Measurements from ENCODE around the gene CTNNA1. TPM values are rescaled to one million over a fixed set of nuclear protein-coding genes. Genes with fewer than 3 reads are reported as not detected.
"Not testable (repeated sequence)": the region's sequence is repeated elsewhere in the genome, so short reads cannot be mapped to it uniquely, and the experiment has no call there.

The CTNNA1 gene
- total RNA-seq, 1 experiment from 2014 or later: 392 TPM

DNA sequence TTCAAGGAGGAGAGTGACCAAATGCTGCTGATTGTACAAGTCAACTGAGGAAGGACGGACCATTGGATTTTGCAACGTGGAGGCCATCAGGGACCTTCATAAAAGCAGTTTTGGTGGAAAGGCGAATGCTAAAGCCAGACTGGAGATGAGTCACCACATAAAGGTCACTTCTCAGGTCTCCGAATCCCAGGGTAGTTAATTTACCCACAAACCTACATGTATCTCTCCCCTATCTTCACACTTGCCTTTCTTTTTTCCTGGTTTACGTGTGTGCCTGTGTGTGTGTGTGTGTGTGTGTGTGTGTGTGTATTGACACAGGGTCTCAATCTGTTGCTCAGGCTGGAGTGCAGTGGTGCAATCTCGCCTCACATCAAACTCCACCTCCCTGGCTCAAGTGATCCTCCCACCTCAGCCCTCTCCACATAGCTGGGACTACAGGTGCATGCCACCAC lies 4.6 kb upstream of the CTNNA1 start:
- Histone ChIP-seq H3K4me3 (ENCODE audit: low read depth, low read length) (no peak overlapping the region), H3K9me3 (no peaks in the 10 kb centered on the region), H3K4me1 (no peaks in the 10 kb centered on the region), H3K36me3 (ENCODE audit: control insufficient read depth, insufficient read depth, low read length) (no peaks in the 10 kb centered on the region), H3K27me3 (replicated peaks; ENCODE audit: control insufficient read depth, insufficient read depth, low read length) (no peaks in the 10 kb centered on the region)
- POLR2A ChIA-PET: interaction anchor here (0.6 kb wide), 1 partner anchor 157 kb away, joined by 3 read pairs; no protein-coding TSS in a partner anchor
- no peak overlapping the region for H3K27ac Mint-ChIP-seq (ENCODE audit: unreplicated experiment)
- TF ChIP-seq, protein P1, sequence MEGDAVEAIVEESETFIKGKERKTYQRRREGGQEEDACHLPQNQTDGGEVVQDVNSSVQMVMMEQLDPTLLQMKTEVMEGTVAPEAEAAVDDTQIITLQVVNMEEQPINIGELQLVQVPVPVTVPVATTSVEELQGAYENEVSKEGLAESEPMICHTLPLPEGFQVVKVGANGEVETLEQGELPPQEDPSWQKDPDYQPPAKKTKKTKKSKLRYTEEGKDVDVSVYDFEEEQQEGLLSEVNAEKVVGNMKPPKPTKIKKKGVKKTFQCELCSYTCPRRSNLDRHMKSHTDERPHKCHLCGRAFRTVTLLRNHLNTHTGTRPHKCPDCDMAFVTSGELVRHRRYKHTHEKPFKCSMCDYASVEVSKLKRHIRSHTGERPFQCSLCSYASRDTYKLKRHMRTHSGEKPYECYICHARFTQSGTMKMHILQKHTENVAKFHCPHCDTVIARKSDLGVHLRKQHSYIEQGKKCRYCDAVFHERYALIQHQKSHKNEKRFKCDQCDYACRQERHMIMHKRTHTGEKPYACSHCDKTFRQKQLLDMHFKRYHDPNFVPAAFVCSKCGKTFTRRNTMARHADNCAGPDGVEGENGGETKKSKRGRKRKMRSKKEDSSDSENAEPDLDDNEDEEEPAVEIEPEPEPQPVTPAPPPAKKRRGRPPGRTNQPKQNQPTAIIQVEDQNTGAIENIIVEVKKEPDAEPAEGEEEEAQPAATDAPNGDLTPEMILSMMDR (IDR thresholded peaks at IDR 0.05; ENCODE audit: insufficient read depth in 1 of 2, low read depth in 1 of 2, low read length in 1 of 2, severe bottlenecking in 1 of 2, unreplicated experiment in 1 of 2): no peak
- intact Hi-C loops (cut with micrococcal nuclease; ENCODE audit: unreplicated experiment): no loop called here
- H3K4me3 Mint-ChIP-seq (ENCODE audit: unreplicated experiment): no peak overlapping the region
- CTCF ChIA-PET: no interaction called here
- DNase-seq: no peak
- H3K36me3 Mint-ChIP-seq (ENCODE audit: insufficient read depth, unreplicated experiment): peaks cover 9% of the 10 kb centered on the region
- no TSS peak for BruUV-seq (replicated peaks)
- H3K27me3 Mint-ChIP-seq (ENCODE audit: insufficient read depth, unreplicated experiment): no peaks in the 10 kb centered on the region
- H3K4me1 Mint-ChIP-seq (ENCODE audit: low read depth, unreplicated experiment): peaks cover 19% of the 10 kb centered on the region
- H3K9me3 Mint-ChIP-seq (ENCODE audit: unreplicated experiment): no peaks in the 10 kb centered on the region

DNA sequence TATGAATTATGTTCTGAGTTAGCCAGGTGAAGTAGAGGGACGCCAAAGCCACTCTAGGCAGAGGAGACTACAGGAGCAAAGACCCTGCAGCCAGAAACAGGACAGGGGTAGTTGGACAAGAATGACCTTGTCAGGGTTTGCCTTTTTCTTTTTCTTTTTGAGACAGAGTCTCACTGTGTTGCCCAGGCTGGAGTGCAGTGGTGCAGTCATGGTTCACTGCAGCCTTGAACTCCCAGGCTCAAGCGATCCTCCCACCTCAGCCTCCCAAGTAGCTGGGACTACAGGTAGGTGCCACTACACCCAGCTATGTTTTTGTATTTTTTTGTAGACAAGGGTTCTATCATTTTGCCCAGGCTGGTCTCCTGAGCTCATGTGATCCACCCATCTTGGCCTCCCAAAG lies 1.9 kb upstream of the CTNNA1 start:
- H3K4me3 ChIP-seq (ENCODE audit: low read depth, low read length); DNase-seq; H3K36me3 ChIP-seq (ENCODE audit: control insufficient read depth, insufficient read depth, low read length); H3K27me3 Mint-ChIP-seq (ENCODE audit: insufficient read depth, unreplicated experiment); BruUV-seq (replicated peaks); H3K9me3 ChIP-seq; H3K27me3 ChIP-seq (replicated peaks; ENCODE audit: control insufficient read depth, insufficient read depth, low read length); H3K9me3 Mint-ChIP-seq (ENCODE audit: unreplicated experiment): not testable (repeated sequence)
- Mint-ChIP-seq H3K27ac (ENCODE audit: unreplicated experiment) (peak overlapping the region; percentile 97), H3K4me1 (ENCODE audit: low read depth, unreplicated experiment) (peaks cover 37% of the 10 kb centered on the region), H3K4me3 (ENCODE audit: unreplicated experiment) (peak overlapping the region; percentile 93), H3K36me3 (ENCODE audit: insufficient read depth, unreplicated experiment) (peaks cover 34% of the 10 kb centered on the region)
- CTCF ChIA-PET: interaction anchor here (0.6 kb wide), 1 partner anchor 12 kb away, joined by 5 read pairs; no protein-coding TSS in a partner anchor
- peaks cover 15% of the 10 kb centered on the region for H3K4me1 ChIP-seq
- POLR2A ChIA-PET: interaction anchor here (0.6 kb wide), 1 partner anchor 471 kb away, joined by 7 read pairs; no protein-coding TSS in a partner anchor
- intact Hi-C loops (cut with micrococcal nuclease; ENCODE audit: unreplicated experiment): loop anchor here (5.0 to 10.0 kb wide), 2 partner anchors 99 to 177 kb away; partner anchors contain the start of gene HSPA9

DNA sequence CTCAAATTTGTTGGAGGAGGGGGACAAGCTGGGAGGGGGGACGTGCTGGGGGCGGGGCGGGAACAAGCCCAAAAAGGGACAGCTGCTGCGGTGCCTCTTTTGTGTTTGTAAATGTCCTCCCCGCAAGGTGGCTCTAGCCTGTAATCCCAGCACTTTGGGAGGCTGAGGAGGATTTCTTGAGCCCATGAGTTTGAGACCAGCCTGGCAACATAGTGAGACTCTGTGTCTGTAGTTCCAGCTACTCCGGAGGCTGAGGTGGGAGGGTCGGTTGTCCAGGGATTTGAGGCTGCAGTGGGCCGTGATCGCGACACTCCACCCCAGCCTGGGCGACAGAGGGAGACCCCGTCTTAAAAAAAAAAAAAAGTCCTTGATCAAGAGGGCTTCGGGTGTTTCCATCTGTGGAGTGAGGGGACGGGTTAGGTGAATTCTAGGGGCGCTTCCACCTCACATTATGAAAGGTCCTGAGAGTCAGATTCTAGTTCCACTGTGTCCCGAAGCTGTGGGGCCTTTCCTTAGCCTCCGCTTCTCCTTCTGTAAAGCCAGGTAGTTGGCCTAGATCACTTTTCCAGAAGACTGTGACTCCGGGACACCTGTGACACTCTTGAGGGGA lies 779 bp upstream of the CTNNA1 start:
- Mint-ChIP-seq H3K9me3 (ENCODE audit: unreplicated experiment) (no peaks in the 10 kb centered on the region), H3K27ac (ENCODE audit: unreplicated experiment) (peak overlapping the region; percentile 97), H3K27me3 (ENCODE audit: insufficient read depth, unreplicated experiment) (no peaks in the 10 kb centered on the region), H3K4me3 (ENCODE audit: unreplicated experiment) (peak overlapping the region; percentile 93), H3K36me3 (ENCODE audit: insufficient read depth, unreplicated experiment) (peaks cover 45% of the 10 kb centered on the region), H3K4me1 (ENCODE audit: low read depth, unreplicated experiment) (peaks cover 48% of the 10 kb centered on the region)
- Histone ChIP-seq H3K4me3 (ENCODE audit: low read depth, low read length) (peak overlapping the region; percentile 86), H3K4me1 (peaks cover 18% of the 10 kb centered on the region), H3K27me3 (replicated peaks; ENCODE audit: control insufficient read depth, insufficient read depth, low read length) (no peaks in the 10 kb centered on the region), H3K9me3 (no peaks in the 10 kb centered on the region), H3K36me3 (ENCODE audit: control insufficient read depth, insufficient read depth, low read length) (peaks cover 2% of the 10 kb centered on the region; the same call in 1 of the 2 replicates)
- TF ChIP-seq, protein P1 (IDR thresholded peaks at IDR 0.05; ENCODE audit: insufficient read depth in 1 of 2, low read depth in 1 of 2, low read length in 1 of 2, severe bottlenecking in 1 of 2, unreplicated experiment in 1 of 2): peak; percentile 25 to 27
- POLR2A ChIA-PET: interaction anchor here (0.5 to 2.1 kb wide), 6 partner anchors 27 to 588 kb away, joined by 3 to 12 read pairs (median 6); no protein-coding TSS in a partner anchor
- CTCF ChIA-PET: interaction anchor here (0.6 kb wide), 1 partner anchor 283 kb away, joined by 5 read pairs; no protein-coding TSS in a partner anchor
- DNase-seq: peak; percentile 65 to 67
- TSS peak; percentile 90 for BruUV-seq (replicated peaks)
- intact Hi-C loops (cut with micrococcal nuclease; ENCODE audit: unreplicated experiment): loop anchor here (1.0 to 10.0 kb wide), 5 partner anchors 27 to 510 kb away; partner anchors contain the start of gene HSPA9
